Ovary (tissue), 9 donors: Measurements from ENCODE around the gene ELAVL3. TPM values are rescaled to one million over a fixed set of nuclear protein-coding genes. Genes with fewer than 3 reads are reported as not detected.

Source experiments
- DNase-seq, 5 donors: peaks; one replicate each; pipeline ENCODE4 v3.0.0-alpha.2; 2019 to 2020
- H3K27ac ChIP-seq, 2 donors: fragments of 200-600 bp; one replicate each; pipeline versions ENCODE4 v1.5.1 to v1.8.0; 2019 to 2022
- H3K27me3 ChIP-seq: fragments of 200-600 bp; one replicate; pipeline ENCODE4 v1.8.0; 2022
- H3K36me3 ChIP-seq: fragments of 200-600 bp; sonication (generic); one replicate; pipeline ENCODE4 v1.5.1; 2019
- H3K4me1 ChIP-seq: one replicate; pipeline ENCODE4 v1.8.1; 2013; ENCODE audit warnings: mild to moderate bottlenecking, moderate library complexity; ENCODE audit not compliant: insufficient read depth
- H3K4me3 ChIP-seq: fragments of 200-600 bp; sonication (generic); one replicate; pipeline ENCODE4 v1.5.1; 2017
- H3K9me3 ChIP-seq, 2 donors: fragments of 200-600 bp in 1 of 2; sonication (generic) in 1 of 2; one replicate each; pipeline versions ENCODE4 v1.5.1 to v1.8.1; 2013 to 2019; ENCODE audit warnings: mild to moderate bottlenecking in 1 of 2, moderate library complexity in 1 of 2
- EP300 ChIP-seq: sonication (generic); formaldehyde crosslinking; IDR thresholded peaks from one replicate; pipeline ENCODE4 v1.6.1; 2017; ENCODE audit warnings: antibody characterized with exemption
- POLR2A ChIP-seq: fragments of 450-650 bp; IDR thresholded peaks from one replicate; pipeline ENCODE4 v1.6.1; 2017; ENCODE audit warnings: antibody characterized with exemption, mild to moderate bottlenecking, moderate library complexity
- WGBS, 3 donors: extraction: QIAGEN DNeasy Blood & Tissue Kit in 1 of 3; methylation state at CpG; one replicate each; pipeline versions ENCODE4 v1.1.5 to v1.1.7; 2013 to 2017; 5-methylcytosine and 5-hydroxymethylcytosine counted together
- intact Hi-C, 4 donors: fragments of 100-400 bp; cut with DNase I; formaldehyde crosslinking; loops; one replicate each; pipeline versions ENCODE4 v1.11.0 to v1.15.1; 2022 to 2023
- polyA plus RNA-seq, 2 donors: library from polyadenylated mRNA; stranded (reverse); fragments of 200-250 nt in 1 of 2; fragments of 350-450 nt in 1 of 2; fragmentation: Illumina TruSeq in 1 of 2; extraction: RNeasy Lipid Tissue Mini Kit (QIAGEN cat#74804) in 1 of 2; gene quantifications; one replicate each; pipeline ENCODE4 v1.2.3, GENCODE V29; 2013 to 2014
- total RNA-seq, 7 donors: library from RNA; depleted of rRNA in 2 of 7; stranded (reverse); fragments of >200 nt in 2 of 7; fragmentation: NEBNext Ultra II Directional in 3 of 7; extraction: Animal tissue kit (Norgen Biotek cat#: 25700) in 3 of 7; gene quantifications; one replicate each; pipeline versions ENCODE4 v1.1.0 to v1.2.4, GENCODE V29; 2016 to 2023
- TF ChIP-seq, protein P1 (sequence below), 3 donors: fragments of 450-650 bp in 2 of 3; fragments of 200-600 bp in 1 of 3; IDR thresholded peaks; one replicate each; pipeline versions ENCODE4 v1.5.1 to v1.8.0; 2016 to 2022; ENCODE audit warnings: antibody characterized with exemption in 3 of 3, mild to moderate bottlenecking in 1 of 3
- donor health status: DM: no; HTN: no; CAD: no; lungs with moderate emphysema.
- donor health status: DM: no; HTN: no; CAD: no.
- donor health status: Bipolar disorder and iron deficiency.
- donor health status: DM: yes; HTN: yes; CAD: no.
- donor health status: DM: no; HTN: no; CAD: no.
- donor health status: DM: yes; HTN: yes; CAD: no.

Gene ELAVL3
- total and polyA plus RNA-seq, 9 donors, result not detected

GRCh38 chr19:11499220-11499726 is 18.4 kb upstream of the ELAVL3 start:
- Histone ChIP-seq H3K4me3 (no peak overlapping the region), H3K9me3 (no peaks in the 10 kb centered on the region), H3K4me1 (no peaks in the 10 kb centered on the region), H3K27me3 (no peaks in the 10 kb centered on the region), H3K36me3 (no peaks in the 10 kb centered on the region), H3K27ac (no peak overlapping the region)
- no peak for DNase-seq
- intact Hi-C loops, result loop anchor here in 3 of 4 donors (5.0 to 10.0 kb wide), 2 partner anchors 86 to 88 kb away; no protein-coding TSS in a partner anchor
- TF ChIP-seq EP300 (no peak), POLR2A (no peak)
- TF ChIP-seq, protein P1, sequence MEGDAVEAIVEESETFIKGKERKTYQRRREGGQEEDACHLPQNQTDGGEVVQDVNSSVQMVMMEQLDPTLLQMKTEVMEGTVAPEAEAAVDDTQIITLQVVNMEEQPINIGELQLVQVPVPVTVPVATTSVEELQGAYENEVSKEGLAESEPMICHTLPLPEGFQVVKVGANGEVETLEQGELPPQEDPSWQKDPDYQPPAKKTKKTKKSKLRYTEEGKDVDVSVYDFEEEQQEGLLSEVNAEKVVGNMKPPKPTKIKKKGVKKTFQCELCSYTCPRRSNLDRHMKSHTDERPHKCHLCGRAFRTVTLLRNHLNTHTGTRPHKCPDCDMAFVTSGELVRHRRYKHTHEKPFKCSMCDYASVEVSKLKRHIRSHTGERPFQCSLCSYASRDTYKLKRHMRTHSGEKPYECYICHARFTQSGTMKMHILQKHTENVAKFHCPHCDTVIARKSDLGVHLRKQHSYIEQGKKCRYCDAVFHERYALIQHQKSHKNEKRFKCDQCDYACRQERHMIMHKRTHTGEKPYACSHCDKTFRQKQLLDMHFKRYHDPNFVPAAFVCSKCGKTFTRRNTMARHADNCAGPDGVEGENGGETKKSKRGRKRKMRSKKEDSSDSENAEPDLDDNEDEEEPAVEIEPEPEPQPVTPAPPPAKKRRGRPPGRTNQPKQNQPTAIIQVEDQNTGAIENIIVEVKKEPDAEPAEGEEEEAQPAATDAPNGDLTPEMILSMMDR (IDR thresholded peaks at IDR 0.05), result no peak
- 81 to 95% (median 91%) methylated on average over 6 of the region's 6 CpGs for WGBS, 3 donors

DNA sequence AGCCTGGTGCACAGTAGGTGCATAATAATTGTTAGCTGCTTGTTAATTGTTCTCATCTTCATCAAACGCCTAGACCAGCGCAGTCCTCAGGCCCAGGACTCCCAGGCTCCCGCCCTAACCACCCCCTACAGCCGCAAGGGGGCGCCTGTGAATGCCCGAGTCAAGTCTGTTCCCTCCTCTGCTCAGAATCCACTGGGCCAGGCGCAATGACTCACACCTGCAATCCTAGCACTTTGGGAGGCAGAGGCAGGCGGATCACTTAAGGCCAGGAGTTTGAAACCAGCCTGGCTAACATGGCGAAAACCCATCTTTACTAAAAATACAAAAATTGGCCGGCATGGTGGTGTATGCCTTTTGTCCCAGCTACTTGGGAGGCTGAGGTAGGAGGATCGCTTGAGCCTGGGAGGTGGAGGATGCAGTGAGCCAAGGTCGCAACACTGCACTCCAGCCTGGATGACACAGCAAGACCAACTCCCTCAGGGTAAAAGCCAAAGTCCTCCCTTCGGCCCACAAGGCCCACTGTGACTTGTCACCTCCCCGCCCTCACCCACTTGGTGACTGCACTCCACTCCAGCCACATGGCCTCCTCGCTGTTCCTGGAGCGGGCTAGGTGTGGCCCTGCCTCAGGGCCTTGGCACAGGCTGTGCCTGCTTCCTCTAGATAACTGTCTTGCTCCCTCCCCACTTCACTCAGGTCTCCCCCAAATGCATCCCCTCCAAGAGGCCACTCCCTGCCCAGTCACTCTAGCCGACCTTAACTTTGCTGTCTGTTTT is 15.7 kb upstream of the ELAVL3 start:
- intact Hi-C loops, result loop anchor here in 3 of 4 donors (5.0 to 10.0 kb wide), 2 partner anchors 88 to 91 kb away; no protein-coding TSS in a partner anchor
- H3K4me3 ChIP-seq, result no peak overlapping the region
- no peak for TF ChIP-seq EP300
- TF ChIP-seq, protein P1 (IDR thresholded peaks at IDR 0.05), result peak; percentile 19 to 46 (median 20)
- no peak for TF ChIP-seq POLR2A
- H3K27ac ChIP-seq, result no peak overlapping the region
- H3K9me3 ChIP-seq, result no peaks in the 10 kb centered on the region
- H3K36me3 ChIP-seq, result no peaks in the 10 kb centered on the region
- no peaks in the 10 kb centered on the region for H3K4me1 ChIP-seq
- WGBS, 3 donors, result 66 to 69% (median 67%) methylated on average over 17 of the region's 17 CpGs
- DNase-seq, result peak; percentile 48 to 79 (median 66)
- no peaks in the 10 kb centered on the region for H3K27me3 ChIP-seq

- WGBS, 3 donors, result 94 to 97% (median 94%) methylated on average over 18 to 22 of the region's 22 CpGs
- intact Hi-C loops, result loop anchor here in 3 of 4 donors (5.0 to 10.0 kb wide), 2 partner anchors 89 to 91 kb away; no protein-coding TSS in a partner anchor
Observed at GRCh38 chr19:11495885-11496284, 15.0 kb upstream of the ELAVL3 start.

GRCh38 chr19:11495481-11495880 is 14.6 kb upstream of the ELAVL3 start:
- WGBS, 3 donors, result 82 to 87% (median 84%) methylated on average over 10 of the region's 10 CpGs
- Histone ChIP-seq H3K27me3 (no peaks in the 10 kb centered on the region), H3K4me3 (no peak overlapping the region), H3K9me3 (no peaks in the 10 kb centered on the region), H3K27ac (no peak overlapping the region), H3K4me1 (no peaks in the 10 kb centered on the region), H3K36me3 (no peaks in the 10 kb centered on the region)
- TF ChIP-seq POLR2A (no peak), EP300 (no peak)
- TF ChIP-seq, protein P1 (IDR thresholded peaks at IDR 0.05), result no peak
- DNase-seq, result no peak
- intact Hi-C loops, result loop anchor here in 3 of 4 donors (5.0 to 10.0 kb wide), 2 partner anchors 89 to 92 kb away; no protein-coding TSS in a partner anchor

More at GRCh38 chr19:11495885-11496284, 15.0 kb upstream of the ELAVL3 start:
- Histone ChIP-seq H3K27ac (no peak overlapping the region), H3K9me3 (no peaks in the 10 kb centered on the region), H3K4me3 (no peak overlapping the region), H3K27me3 (no peaks in the 10 kb centered on the region), H3K36me3 (no peaks in the 10 kb centered on the region), H3K4me1 (no peaks in the 10 kb centered on the region)
- TF ChIP-seq, protein P1 (IDR thresholded peaks at IDR 0.05), result no peak
- TF ChIP-seq POLR2A (no peak), EP300 (no peak)
- no peak for DNase-seq
